K562 (cell line): ENCODE data around the gene SRSF5. TPM values are rescaled to one million over a fixed set of nuclear protein-coding genes. Genes with fewer than 3 reads are reported as not detected.

Source experiments
- ATAC-seq: fragments of 200-7000 bp; cut with Tn5 transposase; 3 replicates; pipeline ENCODE4 v1.9.1; 2020; ENCODE audit warnings: moderate library complexity
- BruUV-seq: library from RNA; stranded (reverse); fragments of 400-500 nt; replicated peaks from 2 replicates; lab custom pipeline; 2021; lab: Mats Ljungman, UMichigan
- CTCF ChIA-PET: fragments of 300-600 bp; formaldehyde crosslinking; extraction: SDS; loops from one replicate; lab custom pipeline; 2021; ENCODE audit warnings: low intra/inter-chr PET ratio; lab: Yijun Ruan, JAX
- POLR2A ChIA-PET: fragments of 300-600, 350-650 bp; sonication (Branson Sonifier 250); formaldehyde crosslinking; extraction: SDS; loops from one replicate; lab custom pipeline; 2021; ENCODE audit warnings: antibody characterized with exemption, inconsistent platforms; lab: Yijun Ruan, JAX
- DNase-seq, 4 experiments: peaks; one replicate each; pipeline versions ENCODE4 v3.0.0 to v3.0.0-alpha.2; 2011 to 2018; ENCODE audit warnings: low spot score in 3 of 4, mixed read lengths in 3 of 4; ENCODE audit errors: extremely low read depth in 1 of 4
- FAIRE-seq: peaks from 2 replicates; lab custom pipeline; 2011; peaks lifted over from hg19 to GRCh38; lab: Jason Lieb, UNC
- H2AFZ ChIP-seq: 2 replicates; pipeline ENCODE4 v1.6.0; 2011; ENCODE audit warnings: low read depth, low read length, control low read depth, inconsistent platforms
- H3K27ac ChIP-seq: fragments of 200-600 bp; 3 replicates; pipeline ENCODE4 v1.8.0; 2011; ENCODE audit warnings: low read depth, mild to moderate bottlenecking, control low read depth, inconsistent platforms, low read length, moderate library complexity, mixed read lengths; ENCODE audit errors: extremely low read depth
- H3K27me3 ChIP-seq, 2 experiments: fragments of 300-600 bp in 1 of 2; 2 replicates in 1 of 2; 3 replicates in 1 of 2; pipeline versions ENCODE4 v1.6.0 to v1.8.0; 2011; ENCODE audit warnings: inconsistent platforms in 2 of 2, low read length in 2 of 2, mild to moderate bottlenecking in 1 of 2, mixed read lengths in 1 of 2, moderate library complexity in 1 of 2; ENCODE audit not compliant: control insufficient read depth in 2 of 2, insufficient read depth in 2 of 2
- H3K36me3 ChIP-seq: fragments of 300-600 bp; 3 replicates; pipeline ENCODE4 v1.8.0; 2011; ENCODE audit warnings: mild to moderate bottlenecking, low read length, inconsistent platforms; ENCODE audit not compliant: control insufficient read depth, insufficient read depth
- H3K4me1 ChIP-seq, 2 experiments: fragments of 200-600 bp in 1 of 2; replicated peaks in 1 of 2; 2 replicates in 1 of 2; 3 replicates in 1 of 2; pipeline versions ENCODE4 v1.5.1 to v1.8.0; 2011; ENCODE audit warnings: inconsistent platforms in 2 of 2, low read length in 2 of 2, mild to moderate bottlenecking in 1 of 2, mixed read lengths in 1 of 2, moderate library complexity in 1 of 2; ENCODE audit not compliant: control insufficient read depth in 2 of 2, insufficient read depth in 2 of 2
- H3K4me2 ChIP-seq: 2 replicates; pipeline ENCODE4 v1.6.1; 2011; ENCODE audit warnings: low read length, control low read depth, inconsistent platforms, mixed read lengths; ENCODE audit not compliant: insufficient read depth
- H3K4me3 ChIP-seq: fragments of 200-600 bp; sonication (generic), shearing (Covaris generic); 2 replicates; pipeline ENCODE4 v1.5.1; 2016; ENCODE audit warnings: control low read depth, inconsistent platforms
- H3K79me2 ChIP-seq: fragments of 200-600 bp; 3 replicates; pipeline ENCODE4 v1.8.0; 2011; ENCODE audit warnings: low read length, inconsistent platforms; ENCODE audit not compliant: control insufficient read depth, insufficient read depth
- H3K9ac ChIP-seq, 2 experiments: 2 replicates each; pipeline versions ENCODE4 v1.6.0 to v1.6.1; 2011; ENCODE audit warnings: low read depth in 2 of 2, low read length in 2 of 2, control low read depth in 1 of 2, inconsistent platforms in 1 of 2, mild to moderate bottlenecking in 1 of 2, mixed read lengths in 1 of 2; ENCODE audit not compliant: insufficient read depth in 1 of 2
- H3K9me1 ChIP-seq: one replicate; pipeline ENCODE4 v1.6.0; 2011; ENCODE audit warnings: inconsistent platforms, mild to moderate bottlenecking, low read length, moderate library complexity; ENCODE audit not compliant: control insufficient read depth, insufficient read depth
- H3K9me3 ChIP-seq: replicated peaks from 2 replicates; pipeline ENCODE4 v1.5.1; 2011; ENCODE audit warnings: low read depth, low read length, inconsistent platforms; ENCODE audit not compliant: control insufficient read depth, insufficient read depth
- H4K20me1 ChIP-seq: replicated peaks from 2 replicates; pipeline ENCODE4 v1.6.1; 2011; ENCODE audit warnings: low read length, inconsistent platforms, mixed read lengths; ENCODE audit not compliant: control insufficient read depth, insufficient read depth
- CHD1 ChIP-seq: fragments of 200-600 bp; sonication (generic); IDR thresholded peaks from one replicate; pipeline ENCODE4 v1.6.1; 2012; ENCODE audit warnings: mild to moderate bottlenecking, moderate library complexity, low read length, inconsistent platforms
- CTCF ChIP-seq, 3 experiments: IDR thresholded peaks in 2 of 3; conservative IDR thresholded peaks in 1 of 3; 2 replicates each; pipeline ENCODE4 v1.5.1; 2011 to 2012; ENCODE audit warnings: low read length in 3 of 3, mild to moderate bottlenecking in 3 of 3, control low read depth in 2 of 3, improper control_type of control experiment in 1 of 3, inconsistent platforms in 1 of 3, low read depth in 1 of 3, mixed read lengths in 1 of 3, moderate library complexity in 1 of 3; ENCODE audit not compliant: insufficient read depth in 2 of 3
- HDAC2 ChIP-seq: fragments of 450-650 bp; IDR thresholded peaks from 2 replicates; pipeline ENCODE4 v1.6.1; 2016; ENCODE audit warnings: mild to moderate bottlenecking
- MBD1 ChIP-seq: fragments of 250-450 bp; sonication (Bioruptor Pico); IDR thresholded peaks from 2 replicates; pipeline ENCODE4 v1.8.0; 2022; ENCODE audit warnings: inconsistent platforms
- MXD1 ChIP-seq: fragments of 250-450 bp; sonication (Bioruptor Pico); IDR thresholded peaks from 2 replicates; pipeline ENCODE4 v1.8.0; 2021; ENCODE audit warnings: borderline replicate concordance, mild to moderate bottlenecking, moderate library complexity; ENCODE audit not compliant: poor library complexity, severe bottlenecking
- NFE2L1 ChIP-seq: fragments of 450-650 bp; IDR thresholded peaks from 2 replicates; pipeline ENCODE4 v1.6.1; 2016; ENCODE audit warnings: missing genetic modification characterization, low read depth, mild to moderate bottlenecking, missing compliant biosample characterization, moderate library complexity, borderline replicate concordance
- RFX5 ChIP-seq: IDR thresholded peaks from 2 replicates; pipeline ENCODE4 v1.6.1; 2011; ENCODE audit warnings: low read depth, mild to moderate bottlenecking, improper control_type of control experiment, low read length
- SAP30 ChIP-seq: fragments of 200-600 bp; sonication (generic); IDR thresholded peaks from 2 replicates; pipeline ENCODE4 v1.6.1; 2012; ENCODE audit warnings: borderline replicate concordance, low read depth, mild to moderate bottlenecking, moderate library complexity, low read length, control low read depth, inconsistent platforms; ENCODE audit not compliant: insufficient read depth, poor library complexity, severe bottlenecking
- SMAD4 ChIP-seq: fragments of 250-450 bp; sonication (Bioruptor Pico); conservative IDR thresholded peaks from 2 replicates; pipeline ENCODE4 v1.8.0; 2021; ENCODE audit warnings: inconsistent platforms, mild to moderate bottlenecking, moderate library complexity
- TAL1 ChIP-seq: fragments of 450-650 bp; IDR thresholded peaks from 2 replicates; pipeline ENCODE4 v1.6.1; 2016; ENCODE audit warnings: mild to moderate bottlenecking
- ZFP1 ChIP-seq: fragments of 450-650 bp; formaldehyde crosslinking; IDR thresholded peaks from 2 replicates; pipeline ENCODE4 v1.4.0; 2020; ENCODE audit warnings: mild to moderate bottlenecking, mixed read lengths
- WGBS: fragments of 100-300 bp; shearing (Covaris generic); methylation state at CpG from one replicate; pipeline ENCODE4 v1.1.6; 2016; ENCODE audit warnings: low coverage, mixed read lengths; ENCODE audit not compliant: insufficient coverage; ENCODE audit errors: missing lambda C conversion rate; 5-methylcytosine and 5-hydroxymethylcytosine counted together
- in situ Hi-C: fragments of 300-500 bp; cut with MboI; formaldehyde crosslinking; loops from 4 replicates; pipeline ENCODE4 v1.15.0; 2018; ENCODE audit warnings: inconsistent platforms, mixed read lengths
- intact Hi-C: fragments of 100-400 bp; cut with micrococcal nuclease; formaldehyde crosslinking; loops from 2 replicates; pipeline ENCODE4 v1.14.2; 2022
- polyA plus RNA-seq, 8 experiments: library from polyadenylated mRNA; depleted of rRNA in 4 of 8; stranded (reverse) in 5 of 8; unstranded in 3 of 8; fragments of >200 nt; fragmentation: Nextera tagmentation in 2 of 8; fragmentation: Illumina TruSeq in 1 of 8; extraction: Ambion mirVana in 2 of 8; extraction: Trizol in 1 of 8; gene quantifications; 2 replicates each; pipeline versions ENCODE4 v1.2.1 to v1.2.3, GENCODE V29; 2011 to 2014; ENCODE audit warnings: inconsistent platforms in 1 of 8, missing spikeins in 1 of 8
- total RNA-seq, 7 experiments: library from RNA; depleted of rRNA in 6 of 7; stranded (reverse); fragments of >200 nt in 6 of 7; fragmentation: Illumina TruSeq in 2 of 7; extraction: Trizol in 2 of 7; gene quantifications; 2 replicates each; pipeline versions ENCODE4 v1.2.1 to v1.2.3, GENCODE V29; 2011 to 2021; ENCODE audit warnings: low replicate concordance in 1 of 7

SRSF5 gene
- total and polyA plus RNA-seq, 9 of the 15 experiments (the other 6 are each of a cell fraction or from before 2014, with no cell fraction given) = 108 to 460 (median 212) TPM

- POLR2A ChIA-PET = interaction anchor here (1.0 to 1.4 kb wide), 2 partner anchors 10 to 18 kb away, joined by 3 to 9 read pairs; partner anchors contain the start of gene SRSF5
- DNase-seq (no peak), FAIRE-seq (no peak), ATAC-seq (no peak)
- H3K9ac ChIP-seq = no peak overlapping the region
- H3K79me2 ChIP-seq = no peaks in the 10 kb centered on the region
- H3K4me3 ChIP-seq = no peak overlapping the region
- TF ChIP-seq MBD1 (CRISPR knock-in tag) = no peak
- TF ChIP-seq MXD1 (CRISPR knock-in tag) = no peak
- no peak for TF ChIP-seq HDAC2
- no peak for TF ChIP-seq CHD1
- no peak for TF ChIP-seq RFX5
- TF ChIP-seq SMAD4 (CRISPR knock-in tag) = no peak
- no peak for TF ChIP-seq NFE2L1 (tag)
- TF ChIP-seq ZFP1 (CRISPR knock-in tag) = no peak
- no peak for TF ChIP-seq TAL1
- TF ChIP-seq CTCF (IDR thresholded peaks at IDR 0.05 in 2 of 3, conservative IDR thresholded peaks at IDR 0.05 in 1 of 3; ENCODE audit: insufficient read depth in 2 of 3, low read depth in 1 of 3, low read length in 3 of 3) = no peak
- TF ChIP-seq SAP30 = no peak
- in situ Hi-C loops = no loop called here
- no peaks in the 10 kb centered on the region; a peak in 1 of 5 replicates for H3K4me1 ChIP-seq
- no peaks in the 10 kb centered on the region for H3K9me3 ChIP-seq
- peaks cover 9% of the 10 kb centered on the region; the same call in 1 of the 2 replicates for H4K20me1 ChIP-seq
- intact Hi-C loops = no loop called here
- peaks cover 70% of the 10 kb centered on the region; the same call in 2 of the 3 replicates for H3K36me3 ChIP-seq
- no peaks in the 10 kb centered on the region for H3K27me3 ChIP-seq
- H3K4me2 ChIP-seq = no peak overlapping the region
- BruUV-seq = no TSS peak
- CTCF ChIA-PET = no interaction called here
- 81% methylated on average over 4 of the region's 4 CpGs for WGBS
- no peak overlapping the region for H3K27ac ChIP-seq
- H3K9me1 ChIP-seq = no peaks in the 10 kb centered on the region
- no peak overlapping the region for H2AFZ ChIP-seq
Observed at GRCh38 chr14:69776875-69777453, 10.0 kb downstream of the SRSF5 start.
